ENCODE measurements around the gene EXOC6B. TPM values are rescaled to one million over a fixed set of nuclear protein-coding genes. Genes with fewer than 3 reads are reported as not detected.

Gene EXOC6B
- total RNA-seq, 2 donors from 2014 or later = 21.3 to 28.8 TPM

- TF ChIP-seq CTCF (IDR thresholded peaks at IDR 0.05) = no peak
- Histone ChIP-seq H3K36me3 (no peaks in the 10 kb centered on the region), H3K9me3 (no peaks in the 10 kb centered on the region), H3K9ac (ENCODE audit: low read depth in 2 of 2, low read length in 2 of 2) (no peak overlapping the region), H3K27me3 (no peaks in the 10 kb centered on the region), H3K27ac (no peak overlapping the region), H3K4me3 (no peak overlapping the region), H3K4me1 (no peaks in the 10 kb centered on the region)
- intact Hi-C loops (cut with DNase I) = no loop called here
- DNase-seq = no peak
Observed at GRCh38 chr2:72415781-72416475, 409.9 kb downstream of the EXOC6B start.

DNA sequence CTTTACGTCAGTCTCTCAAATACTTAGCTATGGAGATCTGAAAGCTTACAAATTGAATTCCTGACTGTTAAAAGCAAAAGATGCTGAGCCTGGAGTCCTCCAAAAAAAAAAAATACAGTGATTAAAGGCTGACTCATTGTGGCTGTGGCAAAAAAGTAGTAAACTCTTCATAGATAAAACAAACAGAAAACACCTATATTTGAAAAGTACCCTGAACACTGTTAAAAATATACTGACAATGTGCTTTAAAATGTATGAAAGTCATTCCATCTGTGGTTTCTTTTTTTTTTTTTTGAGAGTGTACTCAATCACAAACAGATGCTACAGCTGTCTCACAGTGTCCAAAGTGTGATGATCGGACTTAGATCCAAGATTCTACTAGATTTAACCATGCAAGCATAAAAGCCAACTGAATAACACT, 410.6 kb downstream of the EXOC6B start:
- Histone ChIP-seq H3K9ac (ENCODE audit: low read depth in 2 of 2, low read length in 2 of 2) (no peak overlapping the region), H3K36me3 (no peaks in the 10 kb centered on the region), H3K27me3 (no peaks in the 10 kb centered on the region), H3K4me3 (no peak overlapping the region), H3K27ac (no peak overlapping the region), H3K9me3 (no peaks in the 10 kb centered on the region), H3K4me1 (no peaks in the 10 kb centered on the region)
- intact Hi-C loops (cut with DNase I) = no loop called here
- no peak for DNase-seq
- TF ChIP-seq CTCF (IDR thresholded peaks at IDR 0.05) = no peak

DNA sequence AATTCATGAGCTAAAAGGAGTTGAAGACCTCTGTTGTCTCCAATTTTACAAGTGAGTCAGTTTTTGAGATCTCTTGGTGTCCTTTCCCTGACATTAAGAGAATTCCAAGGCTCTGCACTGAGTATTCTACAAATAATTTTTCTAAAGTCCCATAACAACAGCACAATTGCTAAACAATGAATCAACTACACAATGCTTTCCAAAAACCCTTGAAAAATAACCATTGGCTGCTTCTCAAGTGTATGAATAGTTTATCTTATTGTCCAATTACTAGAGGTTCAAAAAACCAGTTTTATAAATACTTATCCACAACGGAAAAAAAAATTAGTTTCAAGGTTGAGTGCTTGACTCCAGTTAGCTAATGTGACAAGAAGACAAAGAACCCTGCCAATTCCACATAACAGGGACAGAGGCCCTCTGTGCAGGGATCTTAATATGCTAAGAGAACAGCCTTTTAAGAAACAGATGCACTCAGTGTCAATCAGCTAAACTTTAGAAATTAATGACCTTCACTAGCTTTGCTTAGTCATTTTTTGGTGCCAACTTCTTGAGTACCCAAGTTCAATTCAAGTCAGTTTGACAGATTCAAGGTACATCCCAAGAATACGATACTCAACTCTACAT, 411.6 kb downstream of the EXOC6B start:
- intact Hi-C loops (cut with DNase I) = no loop called here

DNA sequence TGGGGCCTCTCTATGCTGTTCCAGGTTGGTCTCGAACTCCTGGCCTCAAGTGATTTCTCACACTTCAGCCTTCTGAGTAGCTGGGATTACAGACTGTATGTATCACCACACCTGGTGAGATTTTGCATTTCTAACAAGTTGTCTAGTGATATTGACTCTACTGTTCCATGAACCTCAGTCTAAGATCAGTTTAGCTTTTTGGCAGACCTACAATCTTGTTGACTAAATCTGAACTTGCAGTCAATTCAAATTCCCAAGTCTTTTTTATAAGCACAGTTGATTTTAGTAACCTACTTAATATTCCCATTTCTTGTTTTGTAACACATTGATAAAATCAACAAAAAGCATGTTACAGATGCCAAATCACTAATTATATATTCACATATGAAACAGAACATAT, 412.1 kb downstream of the EXOC6B start:
- intact Hi-C loops (cut with DNase I) = no loop called here
- DNase-seq = no peak
- H3K27ac ChIP-seq = no peak overlapping the region

More for the DNA sequence above, 411.6 kb downstream of the EXOC6B start:
- Histone ChIP-seq H3K27ac (no peak overlapping the region), H3K9me3 (no peaks in the 10 kb centered on the region), H3K9ac (ENCODE audit: low read depth in 2 of 2, low read length in 2 of 2) (no peak overlapping the region), H3K4me1 (no peaks in the 10 kb centered on the region), H3K4me3 (no peak overlapping the region), H3K27me3 (no peaks in the 10 kb centered on the region), H3K36me3 (no peaks in the 10 kb centered on the region)
- no peak for TF ChIP-seq CTCF (IDR thresholded peaks at IDR 0.05)
- no peak for DNase-seq

DNA sequence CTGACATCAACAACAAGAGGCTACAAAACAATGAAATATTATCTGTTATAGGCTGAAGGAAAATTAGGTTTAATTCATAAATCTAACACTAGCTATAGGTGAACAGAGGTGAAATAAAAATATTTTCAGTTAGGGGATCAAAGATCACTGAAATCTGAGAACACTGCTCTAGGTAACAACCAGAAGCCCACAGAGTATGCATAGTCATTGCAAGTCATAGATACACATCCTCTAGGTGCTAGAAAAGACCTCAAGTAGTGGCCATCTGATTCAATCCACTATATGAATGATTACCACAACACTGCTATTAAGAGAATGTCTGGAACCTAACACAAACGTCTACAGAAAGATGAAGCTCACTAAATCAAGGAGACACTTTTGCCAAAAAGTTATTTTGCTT, 413.6 kb downstream of the EXOC6B start:
- intact Hi-C loops (cut with DNase I) = no loop called here
- Histone ChIP-seq H3K27me3 (no peaks in the 10 kb centered on the region), H3K36me3 (no peaks in the 10 kb centered on the region), H3K27ac (no peak overlapping the region), H3K9me3 (no peaks in the 10 kb centered on the region), H3K4me3 (no peak overlapping the region), H3K9ac (ENCODE audit: low read depth in 2 of 2, low read length in 2 of 2) (no peak overlapping the region), H3K4me1 (no peaks in the 10 kb centered on the region)
- no peak for TF ChIP-seq CTCF (IDR thresholded peaks at IDR 0.05)
- no peak for DNase-seq

More for the DNA sequence above, 412.1 kb downstream of the EXOC6B start:
- Histone ChIP-seq H3K4me3 (no peak overlapping the region), H3K36me3 (no peaks in the 10 kb centered on the region), H3K4me1 (no peaks in the 10 kb centered on the region), H3K27me3 (no peaks in the 10 kb centered on the region), H3K9me3 (no peaks in the 10 kb centered on the region), H3K9ac (ENCODE audit: low read depth in 2 of 2, low read length in 2 of 2) (no peak overlapping the region)
- no peak for TF ChIP-seq CTCF (IDR thresholded peaks at IDR 0.05)
